HG03565 (cell line): ENCODE data around the gene SLTM.
"Not testable (repeated sequence)": the region's sequence is repeated elsewhere in the genome, so short reads cannot be mapped to it uniquely, and the experiment has no call there.

Experiments used
- ATAC-seq: cut with Tn5 transposase; IDR thresholded peaks from one replicate; pipeline ENCODE4 v1.9.1; 2021; ENCODE audit warnings: mild to moderate bottlenecking, moderate library complexity; ENCODE audit not compliant: unreplicated experiment

Gene SLTM

DNA sequence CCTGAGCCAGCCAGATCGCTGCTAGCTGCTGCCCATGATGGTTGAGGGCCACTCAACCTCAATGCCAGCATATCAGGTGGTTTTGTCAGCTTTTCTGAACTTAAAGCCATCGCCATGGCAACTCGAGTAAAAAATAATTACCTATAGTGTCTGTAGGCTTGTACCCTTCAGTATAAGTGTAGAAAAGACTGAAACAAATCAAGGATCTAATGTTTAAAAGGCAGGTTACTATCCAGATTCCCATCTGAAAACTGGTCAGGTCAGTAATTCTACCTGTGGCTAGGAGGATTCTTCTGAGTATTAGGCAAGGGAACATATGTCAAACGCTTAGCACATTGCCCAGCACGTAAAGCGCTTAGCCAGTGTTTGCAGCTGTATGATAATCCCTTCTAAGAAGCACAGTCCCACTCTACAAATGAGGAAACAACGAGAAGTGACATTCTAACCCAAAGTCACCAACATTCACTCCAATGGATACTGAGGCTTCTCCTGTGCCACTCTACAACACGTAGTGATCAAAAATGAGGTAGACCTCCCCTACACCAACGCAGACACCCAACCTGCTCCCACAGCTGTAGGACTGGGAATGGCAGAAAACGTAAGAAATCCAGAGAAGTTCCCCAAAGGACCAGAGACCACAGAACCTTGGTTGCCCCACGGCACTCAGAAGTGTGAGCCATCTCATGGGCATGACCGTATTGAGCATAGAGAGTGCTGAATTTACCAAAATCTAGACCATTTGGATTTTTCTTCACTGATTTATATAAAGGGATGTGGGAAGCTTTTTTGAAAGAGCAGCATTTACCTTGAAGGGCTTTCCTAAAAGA, 55.3 kb downstream of the SLTM start:
- no peak for ATAC-seq

DNA sequence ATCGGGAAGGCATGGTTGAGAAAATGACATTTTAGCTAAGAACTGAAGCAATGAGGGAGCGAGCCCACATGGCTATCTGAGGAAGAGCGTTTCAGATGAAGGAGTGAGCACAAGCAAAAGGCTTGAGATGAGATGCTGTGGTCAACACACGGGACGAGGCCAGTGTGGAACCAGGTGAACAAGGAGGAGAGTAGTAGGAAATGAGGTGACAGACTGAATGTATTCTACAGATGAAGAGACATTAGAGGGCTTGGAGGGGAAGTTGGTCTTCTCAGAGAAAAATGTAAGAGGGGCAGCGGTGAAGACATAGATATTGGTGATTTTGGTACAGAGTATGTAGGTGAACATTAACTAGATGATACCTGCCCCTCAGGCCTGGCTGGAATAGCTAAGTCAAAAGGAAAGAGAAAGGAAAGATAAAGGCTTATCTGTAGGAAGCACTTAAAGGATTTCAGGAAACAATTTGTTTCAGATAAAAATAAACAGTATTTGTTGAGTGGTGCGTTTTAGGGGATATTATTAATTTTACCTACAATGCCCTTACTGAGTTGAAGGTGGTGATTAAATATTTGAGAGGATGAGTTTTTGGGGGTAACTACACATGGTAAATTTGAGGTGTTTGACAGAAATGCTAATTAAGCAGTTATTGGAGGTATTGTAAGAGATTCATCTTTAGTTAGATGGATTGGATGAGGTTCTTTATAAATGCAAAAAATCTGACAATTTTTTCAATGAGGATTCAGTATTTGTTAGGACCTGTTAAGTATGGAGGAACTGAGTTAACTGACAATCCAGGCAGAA, 57.0 kb downstream of the SLTM start:
- ATAC-seq: no peak

DNA sequence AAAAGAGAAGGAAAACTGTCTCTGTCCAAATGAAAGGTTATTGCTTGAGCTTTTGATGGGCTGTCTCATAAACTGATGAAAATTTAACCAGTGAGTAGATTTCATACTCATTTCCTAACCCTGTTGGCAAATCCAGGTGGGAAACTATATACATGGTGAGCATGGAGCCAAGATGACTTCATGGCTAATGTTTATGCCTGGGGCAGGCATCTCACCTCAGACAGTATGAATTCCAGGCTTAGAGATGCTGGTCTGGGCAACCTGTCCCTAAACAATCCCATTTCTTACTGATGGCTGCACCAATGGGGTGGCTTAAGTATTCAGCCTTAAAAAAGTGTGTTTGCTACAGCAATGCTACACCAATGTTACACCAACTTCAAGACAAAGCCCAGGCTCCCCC, 58.1 kb downstream of the SLTM start:
- ATAC-seq: no peak

DNA sequence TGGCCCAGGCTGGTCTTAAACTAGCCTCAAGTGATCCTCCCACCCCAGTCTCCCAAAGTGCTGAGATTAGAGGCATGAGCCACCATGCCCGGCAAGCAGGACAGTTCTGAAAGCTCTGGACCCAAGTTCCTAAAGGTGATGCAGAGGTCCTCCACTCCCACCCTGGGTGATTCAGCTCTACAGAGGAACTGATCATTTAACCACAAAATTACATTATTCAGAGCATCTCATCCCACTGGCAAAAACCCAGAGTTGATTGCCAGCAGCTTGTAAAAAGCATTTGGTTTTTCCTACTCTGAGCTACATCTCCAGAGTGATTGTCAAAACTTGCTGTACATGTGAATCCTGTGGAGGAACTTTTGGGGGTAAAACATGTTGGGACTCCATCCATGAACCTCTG, 60.2 kb downstream of the SLTM start:
- no peak for ATAC-seq

DNA sequence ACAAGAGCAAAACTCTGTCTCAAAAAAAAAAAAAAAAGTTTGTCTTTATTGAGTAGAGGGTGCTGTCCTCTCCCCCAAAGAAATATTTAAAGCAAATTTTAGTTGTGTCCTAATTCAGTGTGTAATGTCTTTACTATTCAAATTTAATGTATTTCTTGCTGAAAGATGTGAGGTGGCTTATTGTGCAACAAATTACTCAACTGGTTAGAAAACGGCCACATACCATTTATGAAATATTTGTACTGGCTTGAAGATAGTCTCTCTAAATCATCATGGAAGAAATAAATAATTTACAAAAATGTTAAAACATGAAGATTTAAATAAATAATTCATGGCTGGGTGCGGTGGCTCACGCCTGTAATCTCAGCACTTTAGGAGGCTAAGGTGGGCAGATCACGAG, 63.0 kb downstream of the SLTM start:
- no peak for ATAC-seq

DNA sequence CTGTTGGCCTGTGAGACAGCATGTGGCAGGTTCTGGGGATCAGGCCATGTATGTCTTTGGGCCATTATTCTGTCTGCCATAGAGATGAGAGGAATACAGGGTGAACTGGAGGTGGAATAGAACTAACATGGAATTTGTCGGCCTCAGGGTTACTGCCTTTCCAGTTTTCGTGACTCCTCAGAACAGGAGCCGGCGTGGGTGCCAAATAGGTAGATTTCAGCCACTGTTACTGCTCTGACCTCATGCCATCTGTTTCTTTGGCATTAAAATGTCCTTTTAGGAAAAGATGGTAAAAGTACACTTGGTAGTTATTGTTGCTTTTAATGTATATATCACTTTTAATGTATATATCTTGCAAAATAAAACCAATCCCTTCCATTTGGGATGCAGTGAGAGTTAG, 65.6 kb downstream of the SLTM start:
- ATAC-seq: no peak

DNA sequence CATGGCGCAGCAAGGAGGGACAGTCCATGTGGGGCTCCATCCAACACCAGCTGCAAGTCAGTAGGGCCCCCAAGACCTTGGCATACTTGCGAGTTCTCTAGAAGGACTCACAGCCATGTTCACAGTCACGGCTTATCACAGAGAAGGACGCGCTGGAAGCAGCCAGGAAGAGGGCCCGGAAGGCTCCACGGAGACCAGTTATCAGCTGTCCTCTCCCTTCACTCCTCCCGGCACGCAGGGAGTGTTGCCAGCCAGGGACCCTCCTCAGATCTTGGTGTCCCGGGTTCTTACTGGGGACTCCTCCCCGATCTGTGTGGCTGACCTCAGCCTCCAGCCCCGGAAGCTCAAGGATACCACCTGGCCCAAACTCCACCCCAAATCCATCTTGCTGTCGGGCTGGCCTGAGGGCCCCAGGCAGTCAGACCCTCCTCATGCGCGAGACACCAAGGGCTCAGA, 68.0 kb downstream of the SLTM start:
- ATAC-seq: no peak

DNA sequence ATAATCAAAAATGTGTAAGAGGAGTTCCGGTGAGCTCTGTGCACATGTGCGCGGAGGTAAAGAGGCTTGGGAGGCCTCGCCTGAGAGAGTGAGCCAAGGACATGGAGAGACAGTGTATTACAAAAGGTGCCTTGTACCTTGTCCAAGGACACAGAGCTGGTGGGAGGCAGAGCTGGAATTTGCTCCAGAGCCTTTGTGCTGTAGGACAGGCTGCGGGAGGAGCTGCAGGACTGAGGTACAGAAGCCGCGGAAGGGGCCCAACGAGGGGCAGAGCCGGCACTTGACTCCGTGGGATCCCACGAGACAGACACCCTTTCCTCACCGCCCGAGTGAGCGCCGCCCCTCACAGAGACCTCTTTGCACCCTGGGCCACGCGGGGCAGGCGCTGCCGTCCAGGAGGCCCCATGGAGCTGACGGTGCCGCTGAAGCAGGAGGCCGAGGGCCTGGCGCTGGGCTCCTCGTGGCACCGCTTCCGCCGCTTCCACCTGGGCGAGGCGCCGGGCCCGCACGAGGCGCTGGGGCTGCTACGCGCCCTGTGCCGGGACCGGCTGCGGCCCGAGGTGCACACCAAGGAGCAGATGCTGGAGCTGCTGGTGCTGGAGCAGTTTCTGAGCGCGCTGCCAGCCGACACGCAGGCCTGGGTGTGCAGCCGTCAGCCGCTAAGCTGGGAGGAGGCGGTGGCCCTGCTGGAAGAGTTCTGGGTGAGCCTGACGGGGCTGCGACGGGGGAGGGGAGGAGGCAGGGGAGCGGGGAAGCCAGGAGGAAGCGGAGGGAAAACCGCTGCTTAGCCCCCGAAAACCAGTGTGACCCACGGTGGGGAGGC, 68.7 kb downstream of the SLTM start:
- no peak for ATAC-seq

DNA sequence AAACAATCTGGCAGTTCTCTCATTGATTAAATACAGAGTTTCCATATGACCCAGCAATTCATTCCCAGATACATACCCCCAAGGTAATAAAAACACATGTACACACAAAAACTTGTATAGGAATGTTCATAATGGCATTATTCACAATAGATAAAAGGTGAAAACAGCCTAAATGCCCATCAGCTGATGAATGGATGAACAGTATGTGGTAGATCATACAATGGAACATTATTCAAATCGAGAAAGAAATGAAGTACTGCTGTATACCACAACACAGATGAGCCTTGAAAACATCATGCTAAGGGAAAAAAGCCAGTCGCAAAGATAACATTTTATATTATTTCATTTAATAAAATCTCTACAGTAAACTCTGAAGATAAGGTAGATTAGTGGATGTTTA, 71.2 kb downstream of the SLTM start:
- ATAC-seq: no peak

DNA sequence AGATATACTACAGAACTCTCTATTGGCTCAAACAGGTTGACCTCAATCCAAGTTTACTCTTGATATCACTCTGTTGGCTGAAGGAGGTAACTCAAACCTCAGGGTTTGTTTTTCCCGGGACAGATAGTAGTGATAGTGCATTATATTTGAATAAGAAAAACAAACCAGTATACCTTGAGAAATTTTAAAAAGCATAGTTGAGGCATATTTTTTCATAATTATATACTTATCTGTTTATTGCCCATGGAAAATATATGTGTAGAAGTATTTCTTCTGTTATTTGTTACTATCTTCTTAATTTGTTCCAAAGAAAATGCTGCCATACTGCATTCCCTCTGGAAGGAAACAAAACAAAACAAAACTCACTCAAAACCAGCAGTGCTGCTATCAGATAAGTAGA, 76.9 kb downstream of the SLTM start:
- not testable (repeated sequence) for ATAC-seq

DNA sequence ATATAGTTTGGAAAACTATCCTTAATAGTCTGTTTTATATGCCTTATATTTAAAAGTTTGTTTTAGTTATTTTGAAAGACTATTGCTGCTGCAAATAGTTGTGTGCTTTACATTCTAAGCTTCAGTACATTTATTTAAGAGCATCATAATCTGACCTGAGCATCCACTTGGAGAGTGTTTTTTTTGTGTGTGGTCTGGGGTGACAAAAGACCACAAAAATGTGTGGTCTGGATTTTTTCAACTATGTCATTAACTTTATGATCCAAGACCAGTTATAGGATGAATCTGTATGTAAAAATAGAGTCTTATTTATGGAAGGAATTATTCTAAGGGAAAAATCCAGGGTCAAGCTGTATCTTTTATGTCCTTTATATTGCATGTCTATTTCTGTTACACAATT, 77.4 kb downstream of the SLTM start:
- ATAC-seq: no peak

DNA sequence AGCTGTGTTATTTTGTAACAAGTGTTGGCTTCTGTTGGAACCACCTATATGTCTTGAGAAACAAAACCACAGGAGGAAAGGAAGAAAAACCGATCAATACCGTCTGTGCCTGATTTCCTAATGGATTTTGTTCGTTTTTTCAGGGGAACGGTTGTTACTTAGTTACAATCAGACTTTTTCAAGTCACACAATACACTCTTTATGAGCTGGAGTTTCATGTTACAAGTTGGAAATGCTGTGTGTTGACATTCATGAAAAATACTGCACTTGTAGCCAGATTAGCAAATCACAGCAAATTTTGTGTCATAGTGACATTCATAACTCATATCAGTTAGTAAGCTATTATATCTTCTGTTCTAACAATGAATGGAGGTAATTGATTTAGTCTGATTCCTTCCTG, 78.9 kb downstream of the SLTM start:
- ATAC-seq: no peak

DNA sequence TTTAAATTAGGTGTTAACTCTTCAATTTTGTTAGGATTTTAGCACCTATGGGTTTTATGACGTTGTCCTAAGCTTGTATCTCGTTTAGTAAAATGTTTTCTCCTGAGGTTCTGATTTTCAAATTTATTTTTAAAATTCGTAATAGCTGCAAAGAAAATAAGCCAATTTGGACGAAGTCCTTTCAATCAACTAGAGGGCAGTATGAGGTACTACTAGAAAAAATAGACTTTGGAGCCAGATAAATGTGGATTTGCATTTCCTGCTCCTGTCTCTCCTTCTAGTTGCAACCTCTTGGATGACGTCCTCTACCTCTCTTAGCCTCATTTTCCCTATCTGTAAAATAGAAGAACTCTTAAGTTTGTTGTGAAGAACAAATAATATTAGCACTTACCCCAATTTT, 81.1 kb downstream of the SLTM start:
- ATAC-seq: no peak

DNA sequence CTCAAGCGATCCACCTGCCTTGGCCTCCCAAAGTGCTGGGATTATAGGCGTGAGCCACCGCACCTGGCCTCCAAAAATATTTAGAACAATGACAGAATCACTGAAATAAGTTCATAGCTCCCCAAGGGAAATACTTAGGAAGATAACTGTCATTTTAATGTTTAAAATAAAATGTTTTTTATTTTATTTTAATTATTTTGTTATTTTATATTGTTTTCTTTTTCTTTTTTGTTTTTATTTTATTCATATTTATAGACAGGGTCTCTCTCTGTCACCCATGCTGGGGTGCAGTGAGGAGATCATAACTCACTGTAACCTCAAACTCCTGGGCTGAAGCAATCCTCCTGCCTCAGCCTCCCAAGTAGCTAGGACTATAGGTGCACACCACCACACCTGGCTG, 82.3 kb downstream of the SLTM start:
- not testable (repeated sequence) for ATAC-seq

DNA sequence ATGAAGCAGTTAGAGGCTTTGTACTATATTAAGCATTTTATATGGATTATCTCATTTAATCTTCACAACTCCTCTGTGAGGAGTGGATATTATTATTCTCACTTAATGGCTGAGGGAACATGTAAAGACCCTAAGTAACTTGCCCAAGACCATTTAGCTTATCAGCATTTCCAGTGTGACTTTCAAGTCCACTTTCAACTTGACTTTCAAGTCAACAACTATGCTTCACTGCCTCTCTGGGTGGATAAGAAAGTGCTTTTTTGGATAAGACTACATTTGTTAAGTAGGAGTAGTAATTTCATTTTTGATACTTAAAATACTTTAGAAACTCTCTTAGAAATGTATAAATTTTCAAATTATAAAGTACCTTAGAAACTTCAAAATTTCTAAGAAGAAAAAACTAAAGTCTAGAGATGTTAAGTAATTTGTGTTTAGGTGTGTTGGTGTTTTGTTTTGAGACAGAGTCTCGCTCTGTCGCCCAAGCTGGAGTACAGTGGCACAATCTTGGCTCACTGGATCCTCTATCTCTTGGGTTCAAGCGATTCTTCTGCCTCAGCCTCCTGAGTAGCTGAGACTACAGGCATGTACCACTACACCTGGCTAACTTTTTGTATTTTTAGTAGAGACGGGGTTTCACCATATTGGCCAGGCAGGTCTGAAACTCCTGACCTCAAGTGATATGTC, 90.6 kb downstream of the SLTM start:
- no peak for ATAC-seq

DNA sequence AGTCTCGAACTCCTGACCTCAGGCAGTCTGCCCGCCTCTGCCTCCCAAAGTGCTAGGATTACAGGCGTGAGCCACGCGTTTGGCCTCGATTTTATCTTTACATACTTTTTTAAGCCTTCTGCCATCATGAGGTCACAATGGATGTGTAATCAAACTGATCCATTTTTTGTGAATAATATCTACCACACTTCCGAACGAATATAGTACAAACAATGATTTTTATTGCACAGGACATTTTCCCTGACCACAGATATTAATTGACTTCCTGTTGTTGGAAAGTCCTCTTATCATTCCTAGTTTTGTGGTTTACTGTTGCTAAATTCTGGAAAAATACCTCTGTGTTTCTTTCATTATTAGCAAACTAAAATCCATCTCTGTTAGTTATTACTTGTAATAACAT, 93.4 kb downstream of the SLTM start:
- ATAC-seq: no peak

DNA sequence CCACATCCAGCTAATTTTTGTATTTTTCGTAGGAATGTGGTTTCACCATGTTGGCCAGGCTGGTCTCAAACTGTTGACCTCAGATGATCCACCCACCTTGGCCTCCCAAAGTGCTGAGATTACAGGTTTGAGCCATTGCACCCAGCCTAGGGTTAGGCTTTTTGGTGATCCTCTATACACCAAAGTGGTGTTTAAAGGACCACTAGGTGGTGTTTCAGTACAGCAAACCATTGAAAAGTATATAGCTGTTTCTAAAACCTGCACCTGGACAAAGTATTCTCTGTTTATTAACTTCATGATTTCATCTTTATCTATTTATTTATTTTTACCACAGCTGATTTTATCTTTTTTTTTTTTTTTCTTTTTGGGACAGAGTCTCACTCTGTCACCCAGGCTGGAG, 94.0 kb downstream of the SLTM start:
- ATAC-seq: no peak

DNA sequence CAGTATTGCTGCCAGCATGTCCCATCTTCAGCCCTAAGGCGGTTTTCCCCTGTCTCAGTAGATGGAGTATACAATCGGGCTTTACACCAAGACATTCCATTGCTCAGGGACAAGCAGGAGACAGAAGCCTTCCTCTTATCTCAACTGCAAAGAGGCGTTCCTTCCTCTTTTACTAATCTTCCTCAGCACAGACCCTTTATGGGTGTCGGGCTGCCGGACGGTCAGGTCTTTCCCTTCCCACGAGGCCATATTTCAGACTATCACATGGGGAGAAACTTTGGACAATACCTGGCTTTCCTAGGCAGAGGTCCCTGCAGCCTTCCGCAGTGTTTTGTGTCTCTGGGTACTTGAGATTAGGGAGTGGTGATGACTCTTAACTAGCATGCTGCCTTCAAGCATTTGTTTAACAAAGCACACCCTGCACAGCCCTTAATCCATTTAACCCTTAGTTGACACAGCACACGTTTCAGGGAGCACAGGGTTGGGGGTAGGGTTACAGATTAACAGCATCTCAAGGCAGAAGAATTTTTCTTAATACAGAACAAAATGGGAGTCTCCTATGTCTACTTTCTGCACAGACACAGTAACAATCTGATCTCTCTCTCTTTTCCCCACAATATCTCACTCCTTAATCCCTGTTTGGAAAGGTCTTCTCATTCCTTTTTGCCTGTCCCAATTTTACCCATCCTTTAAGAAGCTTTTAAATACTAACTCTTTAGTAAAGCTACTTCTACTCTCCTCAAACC, 99.6 kb downstream of the SLTM start:
- ATAC-seq: not testable (repeated sequence)

DNA sequence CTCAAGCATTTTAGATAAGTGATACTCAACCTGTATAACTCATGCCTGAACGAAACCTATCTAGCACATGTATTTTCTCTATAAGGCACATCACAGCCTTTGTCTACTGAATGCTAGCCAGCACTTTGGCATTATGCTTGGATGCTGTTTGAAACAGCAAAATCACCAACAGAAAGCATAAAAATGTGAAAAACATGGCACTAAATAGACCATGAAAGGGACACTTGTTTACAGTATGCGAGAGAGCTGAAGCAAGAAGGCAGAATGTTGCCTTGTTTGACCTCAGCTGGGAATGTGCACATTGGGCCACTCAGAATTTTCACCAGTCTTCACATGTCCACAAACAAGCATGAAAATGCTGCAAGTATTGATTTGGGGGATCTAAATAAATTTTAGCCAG, 102.9 kb downstream of the SLTM start:
- ATAC-seq: no peak
